GM23338 (cell line): Measurements from ENCODE around the gene METRNL. TPM values are rescaled to one million over a fixed set of nuclear protein-coding genes. Genes with fewer than 3 reads are reported as not detected.
"Not testable (repeated sequence)": the region's sequence is repeated elsewhere in the genome, so short reads cannot be mapped to it uniquely, and the experiment has no call there.

Source experiments
- ATAC-seq: fragments of 200-7000 bp; cut with Tn5 transposase; 3 replicates; pipeline ENCODE4 v1.9.1; 2020
- DNase-seq: peaks from one replicate; pipeline ENCODE4 v3.0.0-alpha.2; 2015; ENCODE audit warnings: low spot score
- H2AFZ ChIP-seq: fragments of 200-600 bp; sonication (generic); 2 replicates; pipeline ENCODE4 v1.8.0; 2016; ENCODE audit warnings: antibody characterized with exemption, mild to moderate bottlenecking, moderate library complexity
- H3F3A ChIP-seq: fragments of 200-600 bp; sonication (generic); replicated peaks from 2 replicates; pipeline ENCODE4 v1.8.0; 2017; ENCODE audit warnings: antibody characterized with exemption, mixed run types, low read depth
- H3K27ac ChIP-seq: fragments of 200-600 bp; sonication (generic); 2 replicates; pipeline ENCODE4 v1.6.1; 2016; ENCODE audit warnings: low read depth
- H3K27me3 ChIP-seq: fragments of 200-600 bp; sonication (generic); 2 replicates; pipeline ENCODE4 v1.8.0; 2016; ENCODE audit warnings: mild to moderate bottlenecking, mixed run types, moderate library complexity; ENCODE audit not compliant: insufficient read depth
- H3K36me3 ChIP-seq: fragments of 200-600 bp; sonication (generic); 2 replicates; pipeline ENCODE4 v1.8.0; 2016; ENCODE audit warnings: mild to moderate bottlenecking; ENCODE audit not compliant: insufficient read depth
- H3K4me1 ChIP-seq: fragments of 200-600 bp; sonication (generic); 2 replicates; pipeline ENCODE4 v1.8.0; 2016; ENCODE audit warnings: mild to moderate bottlenecking, moderate library complexity; ENCODE audit not compliant: insufficient read depth
- H3K4me2 ChIP-seq: fragments of 200-600 bp; sonication (generic); 2 replicates; pipeline ENCODE4 v1.7.1; 2017; ENCODE audit warnings: mixed run types
- H3K4me3 ChIP-seq: fragments of 200-600 bp; sonication (generic); 2 replicates; pipeline ENCODE4 v1.6.1; 2016; ENCODE audit warnings: mixed run types
- H3K79me2 ChIP-seq: fragments of 200-600 bp; sonication (generic); replicated peaks from 2 replicates; pipeline ENCODE4 v1.8.0; 2017; ENCODE audit warnings: mild to moderate bottlenecking; ENCODE audit not compliant: insufficient read depth
- H3K9me2 ChIP-seq: fragments of 200-600 bp; sonication (generic); 2 replicates; pipeline ENCODE4 v1.8.0; 2017; ENCODE audit not compliant: insufficient read depth
- H4K20me1 ChIP-seq: fragments of 200-600 bp; sonication (generic); replicated peaks from 2 replicates; pipeline ENCODE4 v1.8.0; 2017; ENCODE audit warnings: mild to moderate bottlenecking; ENCODE audit not compliant: insufficient read depth
- H3K27ac Mint-ChIP-seq: 2 replicates; pipeline ENCODE4 v1.8.0; 2020; ENCODE audit warnings: inconsistent platforms, mild to moderate bottlenecking, moderate library complexity, mixed read lengths
- H3K27me3 Mint-ChIP-seq: 3 replicates; pipeline ENCODE4 v1.8.0; 2022; ENCODE audit warnings: low read depth, mild to moderate bottlenecking, moderate library complexity, mixed read lengths, inconsistent platforms; ENCODE audit not compliant: insufficient read depth, poor library complexity
- H3K36me3 Mint-ChIP-seq: 3 replicates; pipeline ENCODE4 v1.8.0; 2021; ENCODE audit warnings: low read depth, mild to moderate bottlenecking, inconsistent platforms, moderate library complexity, mixed read lengths
- H3K4me1 Mint-ChIP-seq: 3 replicates; pipeline ENCODE4 v1.8.0; 2020; ENCODE audit warnings: mild to moderate bottlenecking, inconsistent platforms, mixed read lengths
- H3K4me3 Mint-ChIP-seq: 3 replicates; pipeline ENCODE4 v1.8.0; 2021; ENCODE audit warnings: moderate library complexity, mild to moderate bottlenecking, inconsistent platforms, mixed read lengths
- H3K9me3 Mint-ChIP-seq: 3 replicates; pipeline ENCODE4 v1.8.0; 2020; ENCODE audit warnings: moderate library complexity, mild to moderate bottlenecking, inconsistent platforms, mixed read lengths
- CREB1 ChIP-seq: fragments of 250-450 bp; sonication (Bioruptor Pico); IDR thresholded peaks from 2 replicates; pipeline ENCODE4 v1.5.0; 2020; ENCODE audit warnings: low read depth, mild to moderate bottlenecking, moderate library complexity
- EZH2 ChIP-seq: fragments of 200-600 bp; sonication (generic); IDR thresholded peaks from one replicate; pipeline ENCODE4 v1.8.0; 2017; ENCODE audit warnings: antibody characterized with exemption, mild to moderate bottlenecking, low read depth; ENCODE audit not compliant: unreplicated experiment
- JUNB ChIP-seq: IDR thresholded peaks from one replicate; pipeline ENCODE4 v1.6.1; 2016; ENCODE audit warnings: antibody characterized with exemption; ENCODE audit not compliant: unreplicated experiment
- ZNF114 ChIP-seq: fragments of 250-450 bp; sonication (Bioruptor Pico); IDR thresholded peaks from 2 replicates; pipeline ENCODE4 v1.5.0; 2020; ENCODE audit warnings: mild to moderate bottlenecking, moderate library complexity
- polyA plus RNA-seq: library from polyadenylated mRNA; unstranded; fragments of >200 nt; fragmentation: Nextera tagmentation; extraction: Ambion mirVana; gene quantifications from 2 replicates; pipeline ENCODE4 v1.2.1, GENCODE V29; 2016
- total RNA-seq: library from RNA; depleted of rRNA; stranded (reverse); fragments of >200 nt; shearing (Covaris generic); gene quantifications from 2 replicates; pipeline ENCODE4 v1.2.3, GENCODE V29; 2014
- TF ChIP-seq, protein P1 (sequence below): IDR thresholded peaks from one replicate; pipeline ENCODE4 v1.6.1; 2018; ENCODE audit warnings: antibody characterized with exemption; ENCODE audit not compliant: unreplicated experiment
- TF ChIP-seq, protein P2 (sequence below), 2 experiments: fragments of 200-600 bp in 1 of 2; sonication (generic) in 1 of 2; conservative IDR thresholded peaks; 2 replicates each; pipeline versions ENCODE4 v1.5.1 to v1.6.1; 2016 to 2017; ENCODE audit warnings: antibody characterized with exemption in 2 of 2, low read depth in 2 of 2, mild to moderate bottlenecking in 2 of 2, moderate library complexity in 1 of 2

Gene METRNL
- total and polyA plus RNA-seq, 2 experiments from 2014 or later: 12.2 to 20.2 TPM

GRCh38 chr17:83121473-83121872 is 42.1 kb downstream of the METRNL start:
- H3K9me3 Mint-ChIP-seq, H3K9me2 ChIP-seq, H3K27me3 ChIP-seq, H3K27ac ChIP-seq, ATAC-seq, H3K36me3 ChIP-seq, H4K20me1 ChIP-seq, H3K27ac Mint-ChIP-seq, DNase-seq, H3K79me2 ChIP-seq, H3K36me3 Mint-ChIP-seq, H3K4me1 ChIP-seq, H3F3A ChIP-seq: not testable (repeated sequence)
- peaks cover 20% of the 10 kb centered on the region for H3K4me1 Mint-ChIP-seq
- peak overlapping the region; percentile 93 for H2AFZ ChIP-seq
- peak overlapping the region; percentile 70 for H3K4me3 ChIP-seq
- H3K4me2 ChIP-seq: peak overlapping the region; percentile 84
- H3K27me3 Mint-ChIP-seq: peaks cover 28% of the 10 kb centered on the region
- H3K4me3 Mint-ChIP-seq: peak overlapping the region; percentile 73

GRCh38 chr17:83121921-83122820 is 42.8 kb downstream of the METRNL start:
- no peaks in the 10 kb centered on the region for H4K20me1 ChIP-seq
- Mint-ChIP-seq H3K4me1 (peaks cover 20% of the 10 kb centered on the region), H3K9me3 (peaks cover 7% of the 10 kb centered on the region), H3K4me3 (peak overlapping the region; percentile 73), H3K36me3 (peaks cover 3% of the 10 kb centered on the region; the same call in 2 of the 3 replicates), H3K27ac (no peak overlapping the region), H3K27me3 (peaks cover 28% of the 10 kb centered on the region)
- peaks cover 6% of the 10 kb centered on the region; the same call in 1 of the 2 replicates for H3K4me1 ChIP-seq
- H3K79me2 ChIP-seq: no peaks in the 10 kb centered on the region
- H3K9me2 ChIP-seq: no peaks in the 10 kb centered on the region
- TF ChIP-seq EZH2: no peak
- no peak for TF ChIP-seq JUNB
- no peak for TF ChIP-seq CREB1 (CRISPR knock-in tag)
- TF ChIP-seq, protein P1, sequence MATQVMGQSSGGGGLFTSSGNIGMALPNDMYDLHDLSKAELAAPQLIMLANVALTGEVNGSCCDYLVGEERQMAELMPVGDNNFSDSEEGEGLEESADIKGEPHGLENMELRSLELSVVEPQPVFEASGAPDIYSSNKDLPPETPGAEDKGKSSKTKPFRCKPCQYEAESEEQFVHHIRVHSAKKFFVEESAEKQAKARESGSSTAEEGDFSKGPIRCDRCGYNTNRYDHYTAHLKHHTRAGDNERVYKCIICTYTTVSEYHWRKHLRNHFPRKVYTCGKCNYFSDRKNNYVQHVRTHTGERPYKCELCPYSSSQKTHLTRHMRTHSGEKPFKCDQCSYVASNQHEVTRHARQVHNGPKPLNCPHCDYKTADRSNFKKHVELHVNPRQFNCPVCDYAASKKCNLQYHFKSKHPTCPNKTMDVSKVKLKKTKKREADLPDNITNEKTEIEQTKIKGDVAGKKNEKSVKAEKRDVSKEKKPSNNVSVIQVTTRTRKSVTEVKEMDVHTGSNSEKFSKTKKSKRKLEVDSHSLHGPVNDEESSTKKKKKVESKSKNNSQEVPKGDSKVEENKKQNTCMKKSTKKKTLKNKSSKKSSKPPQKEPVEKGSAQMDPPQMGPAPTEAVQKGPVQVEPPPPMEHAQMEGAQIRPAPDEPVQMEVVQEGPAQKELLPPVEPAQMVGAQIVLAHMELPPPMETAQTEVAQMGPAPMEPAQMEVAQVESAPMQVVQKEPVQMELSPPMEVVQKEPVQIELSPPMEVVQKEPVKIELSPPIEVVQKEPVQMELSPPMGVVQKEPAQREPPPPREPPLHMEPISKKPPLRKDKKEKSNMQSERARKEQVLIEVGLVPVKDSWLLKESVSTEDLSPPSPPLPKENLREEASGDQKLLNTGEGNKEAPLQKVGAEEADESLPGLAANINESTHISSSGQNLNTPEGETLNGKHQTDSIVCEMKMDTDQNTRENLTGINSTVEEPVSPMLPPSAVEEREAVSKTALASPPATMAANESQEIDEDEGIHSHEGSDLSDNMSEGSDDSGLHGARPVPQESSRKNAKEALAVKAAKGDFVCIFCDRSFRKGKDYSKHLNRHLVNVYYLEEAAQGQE: no peak
- TF ChIP-seq, protein P2, sequence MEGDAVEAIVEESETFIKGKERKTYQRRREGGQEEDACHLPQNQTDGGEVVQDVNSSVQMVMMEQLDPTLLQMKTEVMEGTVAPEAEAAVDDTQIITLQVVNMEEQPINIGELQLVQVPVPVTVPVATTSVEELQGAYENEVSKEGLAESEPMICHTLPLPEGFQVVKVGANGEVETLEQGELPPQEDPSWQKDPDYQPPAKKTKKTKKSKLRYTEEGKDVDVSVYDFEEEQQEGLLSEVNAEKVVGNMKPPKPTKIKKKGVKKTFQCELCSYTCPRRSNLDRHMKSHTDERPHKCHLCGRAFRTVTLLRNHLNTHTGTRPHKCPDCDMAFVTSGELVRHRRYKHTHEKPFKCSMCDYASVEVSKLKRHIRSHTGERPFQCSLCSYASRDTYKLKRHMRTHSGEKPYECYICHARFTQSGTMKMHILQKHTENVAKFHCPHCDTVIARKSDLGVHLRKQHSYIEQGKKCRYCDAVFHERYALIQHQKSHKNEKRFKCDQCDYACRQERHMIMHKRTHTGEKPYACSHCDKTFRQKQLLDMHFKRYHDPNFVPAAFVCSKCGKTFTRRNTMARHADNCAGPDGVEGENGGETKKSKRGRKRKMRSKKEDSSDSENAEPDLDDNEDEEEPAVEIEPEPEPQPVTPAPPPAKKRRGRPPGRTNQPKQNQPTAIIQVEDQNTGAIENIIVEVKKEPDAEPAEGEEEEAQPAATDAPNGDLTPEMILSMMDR (conservative IDR thresholded peaks at IDR 0.05; ENCODE audit: low read depth in 2 of 2): no peak
- TF ChIP-seq ZNF114 (CRISPR knock-in tag): no peak
- H3K4me2 ChIP-seq: peak overlapping the region; percentile 84
- peak overlapping the region; percentile 70 for H3K4me3 ChIP-seq
- no peak for DNase-seq
- no peak for ATAC-seq
- peak overlapping the region; percentile 93 for H2AFZ ChIP-seq
- H3K36me3 ChIP-seq: no peaks in the 10 kb centered on the region
- no peaks in the 10 kb centered on the region; the same call in 1 of the 2 replicates for H3K27me3 ChIP-seq
- no peaks in the 10 kb centered on the region; the same call in 1 of the 2 replicates for H3F3A ChIP-seq
- no peak overlapping the region for H3K27ac ChIP-seq
